OCI-LY7 (cell line): ENCODE data around the gene STIL. TPM values are rescaled to one million over a fixed set of nuclear protein-coding genes. Genes with fewer than 3 reads are reported as not detected.

Source experiments
- BruUV-seq: library from RNA; stranded (reverse); fragments of 400-500 nt; replicated peaks from 2 replicates; lab custom pipeline; 2021; lab: Mats Ljungman, UMichigan
- CTCF ChIA-PET: fragments of 300-600 bp; sonication (Branson Sonifier 250); formaldehyde crosslinking; loops from one replicate; lab custom pipeline; 2022; ENCODE audit warnings: antibody characterized with exemption; ENCODE audit not compliant: unreplicated experiment; lab: Charles Lee
- POLR2A ChIA-PET: fragments of 300-600 bp; sonication (Branson Sonifier 250); formaldehyde crosslinking; loops from one replicate; lab custom pipeline; 2022; ENCODE audit warnings: antibody characterized with exemption; lab: Charles Lee
- DNase-seq: peaks from one replicate; pipeline ENCODE4 v3.0.0-alpha.2; 2015; ENCODE audit warnings: low spot score
- H2AFZ ChIP-seq: fragments of 200-600 bp; sonication (generic), shearing (Covaris generic); 2 replicates; pipeline ENCODE4 v1.6.1; 2014; ENCODE audit warnings: mild to moderate bottlenecking, antibody characterized with exemption, low read length, moderate library complexity
- H3K27ac ChIP-seq: fragments of 200-600 bp; sonication (generic); 2 replicates; pipeline ENCODE4 v1.5.1; 2014; ENCODE audit warnings: mixed run types, low read depth, mild to moderate bottlenecking, moderate library complexity, low read length, inconsistent platforms; ENCODE audit not compliant: poor library complexity, severe bottlenecking
- H3K36me3 ChIP-seq: fragments of 200-600 bp; sonication (generic); 2 replicates; pipeline ENCODE4 v1.6.1; 2014; ENCODE audit warnings: mild to moderate bottlenecking, antibody characterized with exemption, low read length, moderate library complexity, mixed read lengths; ENCODE audit not compliant: insufficient read depth
- H3K4me1 ChIP-seq: fragments of 200-600 bp; sonication (generic); 2 replicates; pipeline ENCODE4 v1.5.1; 2014; ENCODE audit warnings: mild to moderate bottlenecking, low read length; ENCODE audit not compliant: insufficient read depth, poor library complexity, severe bottlenecking
- H3K4me2 ChIP-seq: fragments of 200-600 bp; sonication (generic); 2 replicates; pipeline ENCODE4 v1.6.1; 2014; ENCODE audit warnings: mild to moderate bottlenecking, low read length
- H3K4me3 ChIP-seq: fragments of 200-600 bp; sonication (generic); 2 replicates; pipeline ENCODE4 v1.5.1; 2014; ENCODE audit warnings: mild to moderate bottlenecking, low read depth, low read length; ENCODE audit not compliant: poor library complexity, severe bottlenecking
- H3K79me2 ChIP-seq: fragments of 200-600 bp; sonication (generic); 2 replicates; pipeline ENCODE4 v1.6.1; 2016; ENCODE audit warnings: low read depth, mild to moderate bottlenecking, low read length, moderate library complexity, mixed read lengths; ENCODE audit not compliant: insufficient read depth
- H3K9me2 ChIP-seq: fragments of 200-600 bp; sonication (generic); 2 replicates; pipeline ENCODE4 v1.6.1; 2016; ENCODE audit warnings: mild to moderate bottlenecking, low read length, mixed read lengths; ENCODE audit not compliant: insufficient read depth
- H3K9me3 ChIP-seq: fragments of 200-600 bp; sonication (generic); 2 replicates; pipeline ENCODE4 v1.6.1; 2014; ENCODE audit warnings: mild to moderate bottlenecking, mixed run types, low read length, mixed read lengths
- H4K20me1 ChIP-seq: fragments of 200-600 bp; sonication (generic); 2 replicates; pipeline ENCODE4 v1.6.1; 2014; ENCODE audit warnings: mild to moderate bottlenecking, antibody characterized with exemption, low read length, moderate library complexity, mixed read lengths; ENCODE audit not compliant: insufficient read depth
- CTCF ChIP-seq: fragments of 200-600 bp; sonication (generic); conservative IDR thresholded peaks from 2 replicates; pipeline ENCODE4 v1.5.1; 2014; ENCODE audit warnings: mild to moderate bottlenecking, antibody characterized with exemption, low read length, moderate library complexity, mixed read lengths
- EZH2phosphoT487 ChIP-seq: fragments of 200-600 bp; sonication (generic); IDR thresholded peaks from 2 replicates; pipeline ENCODE4 v1.6.1; 2018; ENCODE audit warnings: low read depth, borderline replicate concordance, mild to moderate bottlenecking, mixed run types, antibody characterized with exemption, low read length, moderate library complexity, mixed read lengths
- intact Hi-C: fragments of 100-400 bp; cut with micrococcal nuclease; formaldehyde crosslinking; loops from one replicate; pipeline ENCODE4 v1.10.0; 2022; ENCODE audit not compliant: unreplicated experiment
- total RNA-seq, 2 experiments: library from RNA; depleted of rRNA in 1 of 2; stranded (reverse); fragments of >200 nt in 1 of 2; shearing (Covaris generic) in 1 of 2; gene quantifications; 2 replicates each; pipeline ENCODE4 v1.2.3, GENCODE V29; 2014 to 2022

The STIL gene
- total RNA-seq, 2 experiments from 2014 or later = 46.6 to 60.0 TPM

GRCh38 chr1:47238935-47239592 is 74.9 kb downstream of the STIL start:
- H3K79me2 ChIP-seq = no peaks in the 10 kb centered on the region
- ChIA-PET POLR2A (interaction anchor here (0.7 kb wide), 1 partner anchor 56 kb away, joined by 3 read pairs; no protein-coding TSS in a partner anchor), CTCF (no interaction called here)
- H3K4me3 ChIP-seq = no peak overlapping the region
- no peak overlapping the region for H3K27ac ChIP-seq
- no peak for DNase-seq
- no peak overlapping the region for H3K4me2 ChIP-seq
- peaks cover 6% of the 10 kb centered on the region for H3K4me1 ChIP-seq
- no peaks in the 10 kb centered on the region for H3K9me3 ChIP-seq
- no peaks in the 10 kb centered on the region for H3K36me3 ChIP-seq
- no peak overlapping the region for H2AFZ ChIP-seq
- BruUV-seq = no TSS peak
- TF ChIP-seq CTCF (no peak), EZH2phosphoT487 (no peak)
- H4K20me1 ChIP-seq = no peaks in the 10 kb centered on the region
- intact Hi-C loops = no loop called here
- no peaks in the 10 kb centered on the region for H3K9me2 ChIP-seq

- no peak overlapping the region for H3K27ac ChIP-seq
- H3K36me3 ChIP-seq = no peaks in the 10 kb centered on the region
- no peak overlapping the region for H3K4me3 ChIP-seq
- H3K9me3 ChIP-seq = no peaks in the 10 kb centered on the region
- peaks cover 6% of the 10 kb centered on the region for H3K4me1 ChIP-seq
- no peaks in the 10 kb centered on the region for H3K79me2 ChIP-seq
- intact Hi-C loops = no loop called here
- no peak for DNase-seq
- POLR2A ChIA-PET = no interaction called here
- no peaks in the 10 kb centered on the region for H4K20me1 ChIP-seq
- no peak overlapping the region for H3K4me2 ChIP-seq
- CTCF ChIA-PET = no interaction called here
- TF ChIP-seq EZH2phosphoT487 (no peak), CTCF (no peak)
- H2AFZ ChIP-seq = no peak overlapping the region
- no TSS peak for BruUV-seq
- H3K9me2 ChIP-seq = no peaks in the 10 kb centered on the region
Measured at GRCh38 chr1:47235806-47236205, 78.1 kb downstream of the STIL start.

- intact Hi-C loops = no loop called here
- Histone ChIP-seq H2AFZ (no peak overlapping the region), H3K27ac (no peak overlapping the region), H3K79me2 (no peaks in the 10 kb centered on the region), H3K9me3 (no peaks in the 10 kb centered on the region), H4K20me1 (no peaks in the 10 kb centered on the region), H3K4me2 (no peak overlapping the region), H3K4me1 (peaks cover 6% of the 10 kb centered on the region), H3K36me3 (no peaks in the 10 kb centered on the region), H3K9me2 (no peaks in the 10 kb centered on the region), H3K4me3 (no peak overlapping the region)
- ChIA-PET CTCF (no interaction called here), POLR2A (no interaction called here)
- BruUV-seq = no TSS peak
- TF ChIP-seq EZH2phosphoT487 (no peak), CTCF (no peak)
- no peak for DNase-seq
Measured at GRCh38 chr1:47235241-47235681, 78.7 kb downstream of the STIL start.
